Natural killer cell (primary cell): ENCODE measurements around the gene MISP. TPM values are rescaled to one million over a fixed set of nuclear protein-coding genes. Genes with fewer than 3 reads are reported as not detected.
"Not testable (repeated sequence)": the region's sequence is repeated elsewhere in the genome, so short reads cannot be mapped to it uniquely, and the experiment has no call there.

Source experiments
- ATAC-seq, 3 donors: fragments of 150-1000 bp in 2 of 3; fragments of 200-7000 bp in 1 of 3; cut with Tn5 transposase; 1 replicate in 1 of 3; 2 replicates in 2 of 3; pipeline ENCODE4 v1.10.0; 2021; ENCODE audit warnings: mild to moderate bottlenecking in 2 of 3, moderate library complexity in 2 of 3
- DNase-seq, 2 donors: peaks; one replicate each; pipeline versions ENCODE4 v3.0.0 to v3.0.0-alpha.2; 2013 to 2021; ENCODE audit warnings: mixed read lengths in 1 of 2
- H3K27ac ChIP-seq: one replicate; pipeline ENCODE4 v1.5.1; 2013; ENCODE audit warnings: mild to moderate bottlenecking, low read length
- H3K27me3 ChIP-seq: one replicate; pipeline ENCODE4 v1.6.1; 2013; ENCODE audit warnings: low read length; ENCODE audit not compliant: control insufficient read depth, insufficient read depth
- H3K36me3 ChIP-seq: one replicate; pipeline ENCODE4 v1.6.1; 2013; ENCODE audit warnings: low read length; ENCODE audit not compliant: control insufficient read depth, insufficient read depth
- H3K4me1 ChIP-seq: one replicate; pipeline ENCODE4 v1.6.1; 2013; ENCODE audit warnings: low read length; ENCODE audit not compliant: control insufficient read depth, insufficient read depth
- H3K4me3 ChIP-seq: one replicate; pipeline ENCODE4 v1.5.1; 2013; ENCODE audit warnings: low read length
- H3K9me3 ChIP-seq: one replicate; pipeline ENCODE4 v1.6.1; 2013; ENCODE audit warnings: low read length; ENCODE audit not compliant: control insufficient read depth, insufficient read depth
- H3K27ac Mint-ChIP-seq, 2 donors: one replicate each; pipeline ENCODE4 v1.8.0; 2022; ENCODE audit warnings: mild to moderate bottlenecking in 2 of 2, mixed read lengths in 2 of 2, moderate library complexity in 1 of 2
- H3K27me3 Mint-ChIP-seq, 2 donors: one replicate each; pipeline ENCODE4 v1.8.0; 2022; ENCODE audit warnings: low read depth in 2 of 2, mixed read lengths in 2 of 2
- H3K36me3 Mint-ChIP-seq: one replicate; pipeline ENCODE4 v1.8.0; 2022; ENCODE audit warnings: mixed read lengths
- H3K4me1 Mint-ChIP-seq, 2 donors: one replicate each; pipeline ENCODE4 v1.8.0; 2022; ENCODE audit warnings: mixed read lengths in 2 of 2
- H3K4me3 Mint-ChIP-seq: one replicate; pipeline ENCODE4 v1.8.0; 2022; ENCODE audit warnings: mild to moderate bottlenecking, moderate library complexity, mixed read lengths
- H3K9me3 Mint-ChIP-seq, 2 donors: one replicate each; pipeline ENCODE4 v1.8.0; 2022; ENCODE audit warnings: mixed read lengths in 2 of 2
- WGBS: methylation state at CpG from one replicate; pipeline ENCODE4 v1.1.7; 2013; ENCODE audit warnings: missing lambda C conversion rate; ENCODE audit not compliant: insufficient coverage; 5-methylcytosine and 5-hydroxymethylcytosine counted together
- intact Hi-C: fragments of 100-400 bp; cut with micrococcal nuclease; formaldehyde crosslinking; loops from one replicate; pipeline ENCODE4 v1.14.2; 2022
- total RNA-seq, 4 donors: library from RNA; stranded (reverse); fragments of 120-200 nt in 1 of 4; gene quantifications; one replicate each; pipeline versions ENCODE4 v1.2.3 to v1.2.4, GENCODE V29; 2013 to 2022
- TF ChIP-seq, protein P1 (sequence below): fragments of 200-600 bp; IDR thresholded peaks from one replicate; pipeline ENCODE4 v1.8.0; 2022; ENCODE audit warnings: antibody characterized with exemption

MISP gene
- total RNA-seq, 3 donors from 2014 or later (not counting 1 experiment from before 2014, with no cell fraction given), result not detected

DNA sequence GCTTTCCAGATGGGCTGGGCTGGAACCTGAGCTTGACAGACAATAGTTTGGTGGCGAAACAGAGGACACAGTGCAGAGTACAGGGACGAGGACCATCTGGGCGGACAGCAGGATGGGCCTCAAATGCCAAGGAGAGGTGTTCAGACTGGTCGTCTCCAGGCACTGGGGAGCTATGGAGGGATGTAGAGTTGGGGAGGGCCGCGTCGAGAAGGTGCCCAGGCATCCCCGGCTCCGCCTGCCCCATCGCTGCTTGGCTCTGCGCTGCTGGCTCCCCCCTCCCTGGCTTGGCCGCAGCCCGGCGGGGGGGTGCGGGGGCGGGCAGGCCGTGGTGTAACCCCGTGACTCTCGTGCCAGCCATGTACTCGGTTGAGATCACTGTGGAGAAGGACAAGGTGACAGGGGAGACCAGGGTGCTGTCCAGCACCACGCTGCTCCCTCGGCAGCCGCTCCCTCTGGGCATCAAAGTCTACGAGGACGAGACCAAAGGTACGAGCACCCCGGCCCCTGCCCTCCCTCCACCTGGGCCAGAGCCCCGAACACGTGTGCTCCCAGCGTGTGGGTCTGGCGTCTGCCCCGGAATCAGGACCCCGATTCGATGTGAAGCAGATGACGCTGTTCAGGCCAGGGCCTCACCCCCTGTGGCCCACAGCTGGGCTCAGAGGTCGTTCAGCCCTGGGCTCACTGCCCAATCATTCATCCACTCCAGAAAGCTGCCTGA is 10.8 kb upstream of the MISP start:
- no peaks in the 10 kb centered on the region for H3K4me1 ChIP-seq
- Mint-ChIP-seq H3K4me3 (no peak overlapping the region), H3K27ac (no peak overlapping the region), H3K36me3 (no peaks in the 10 kb centered on the region), H3K4me1 (peaks cover 0 to 7% of the 10 kb centered on the region in 2 donors), H3K9me3 (no peaks in the 10 kb centered on the region), H3K27me3 (no peaks in the 10 kb centered on the region)
- intact Hi-C loops, result no loop called here
- 93% methylated on average over 36 of the region's 36 CpGs for whole genome bisulfite sequencing
- H3K9me3 ChIP-seq, result no peaks in the 10 kb centered on the region
- DNase-seq, result no peak
- ATAC-seq, result no peak
- H3K36me3 ChIP-seq, result no peaks in the 10 kb centered on the region
- TF ChIP-seq, protein P1, sequence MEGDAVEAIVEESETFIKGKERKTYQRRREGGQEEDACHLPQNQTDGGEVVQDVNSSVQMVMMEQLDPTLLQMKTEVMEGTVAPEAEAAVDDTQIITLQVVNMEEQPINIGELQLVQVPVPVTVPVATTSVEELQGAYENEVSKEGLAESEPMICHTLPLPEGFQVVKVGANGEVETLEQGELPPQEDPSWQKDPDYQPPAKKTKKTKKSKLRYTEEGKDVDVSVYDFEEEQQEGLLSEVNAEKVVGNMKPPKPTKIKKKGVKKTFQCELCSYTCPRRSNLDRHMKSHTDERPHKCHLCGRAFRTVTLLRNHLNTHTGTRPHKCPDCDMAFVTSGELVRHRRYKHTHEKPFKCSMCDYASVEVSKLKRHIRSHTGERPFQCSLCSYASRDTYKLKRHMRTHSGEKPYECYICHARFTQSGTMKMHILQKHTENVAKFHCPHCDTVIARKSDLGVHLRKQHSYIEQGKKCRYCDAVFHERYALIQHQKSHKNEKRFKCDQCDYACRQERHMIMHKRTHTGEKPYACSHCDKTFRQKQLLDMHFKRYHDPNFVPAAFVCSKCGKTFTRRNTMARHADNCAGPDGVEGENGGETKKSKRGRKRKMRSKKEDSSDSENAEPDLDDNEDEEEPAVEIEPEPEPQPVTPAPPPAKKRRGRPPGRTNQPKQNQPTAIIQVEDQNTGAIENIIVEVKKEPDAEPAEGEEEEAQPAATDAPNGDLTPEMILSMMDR, result no peak
- H3K27me3 ChIP-seq, result no peaks in the 10 kb centered on the region
- no peak overlapping the region for H3K27ac ChIP-seq
- no peak overlapping the region for H3K4me3 ChIP-seq

DNA sequence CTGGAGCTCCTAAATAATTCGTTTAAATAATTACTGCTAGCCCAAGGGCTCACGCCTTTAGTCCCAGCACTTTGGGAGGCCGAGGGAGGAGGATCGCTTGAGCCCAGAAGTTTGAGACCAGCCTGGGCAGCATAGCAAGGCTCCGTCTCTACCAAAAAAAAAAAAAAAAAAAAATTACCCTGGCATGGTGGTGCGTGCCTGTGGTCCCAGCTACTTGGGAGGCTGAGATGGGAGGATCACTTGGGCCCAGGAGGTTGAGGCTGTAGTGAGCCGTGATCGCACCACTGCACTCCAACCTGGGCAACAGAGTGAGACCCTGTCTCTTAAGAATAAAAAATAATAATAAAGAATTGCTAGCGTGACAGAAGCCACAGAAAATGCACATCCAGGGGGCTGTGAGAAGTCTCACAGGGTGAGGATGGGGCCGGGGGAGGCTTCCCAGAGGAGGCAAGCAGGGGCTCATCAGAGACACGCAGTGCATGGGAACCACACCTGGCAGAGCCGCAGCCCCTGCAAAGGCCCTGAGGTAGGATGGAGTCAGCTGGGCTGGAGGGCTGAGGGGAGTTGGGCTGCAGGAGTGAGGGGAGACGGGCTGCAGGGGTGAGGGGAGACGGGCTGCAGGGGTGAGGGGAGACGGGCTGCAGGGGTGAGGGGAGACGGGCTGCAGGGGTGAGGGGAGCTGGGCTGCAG is 10.0 kb upstream of the MISP start:
- H3K27me3 Mint-ChIP-seq, intact Hi-C loops, H3K27ac Mint-ChIP-seq, H3K36me3 ChIP-seq, H3K27me3 ChIP-seq, H3K9me3 ChIP-seq, H3K4me3 ChIP-seq, H3K9me3 Mint-ChIP-seq, H3K4me1 ChIP-seq, H3K36me3 Mint-ChIP-seq, DNase-seq, H3K4me1 Mint-ChIP-seq, H3K27ac ChIP-seq, H3K4me3 Mint-ChIP-seq: not testable (repeated sequence)
- WGBS, result 87% methylated on average over 14 of the region's 16 CpGs
- ATAC-seq, result peak in 1 of 3 donors; percentile 46

DNA sequence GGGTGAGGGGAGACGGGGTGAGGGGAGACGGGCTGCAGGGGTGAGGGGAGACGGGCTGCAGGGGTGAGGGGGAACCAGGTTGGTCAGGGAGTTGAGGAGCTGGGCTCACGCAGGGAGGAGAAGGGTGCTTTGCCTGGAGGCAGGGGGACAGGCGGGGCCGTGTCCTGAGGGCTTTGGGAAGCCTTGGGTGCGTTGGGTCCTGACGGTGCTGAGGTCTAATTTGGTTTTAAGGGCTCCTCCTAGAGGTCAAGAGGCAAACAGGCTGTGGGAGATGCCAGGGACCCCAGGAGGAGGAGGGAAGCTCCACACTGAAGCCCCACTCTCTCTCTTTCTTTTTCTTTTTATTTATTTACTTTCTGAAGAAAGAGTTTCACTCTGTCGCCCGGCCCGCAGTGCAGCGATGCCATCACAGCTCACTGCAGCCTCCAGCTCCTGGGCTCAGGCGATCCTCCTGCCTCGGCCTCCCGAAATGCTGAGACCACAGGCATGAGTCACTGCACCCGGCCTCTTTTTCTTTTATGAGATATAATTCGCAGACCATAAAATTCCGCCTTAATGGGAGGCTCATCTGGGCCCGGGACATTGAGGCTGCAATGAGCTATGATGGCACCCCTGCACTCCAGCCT is 9.3 kb upstream of the MISP start:
- Mint-ChIP-seq H3K4me3 (no peak overlapping the region), H3K36me3 (no peaks in the 10 kb centered on the region), H3K9me3 (no peaks in the 10 kb centered on the region), H3K4me1 (peaks cover 0 to 7% of the 10 kb centered on the region in 2 donors), H3K27ac (no peak overlapping the region), H3K27me3 (no peaks in the 10 kb centered on the region)
- H3K27ac ChIP-seq, result no peak overlapping the region
- no peaks in the 10 kb centered on the region for H3K27me3 ChIP-seq
- DNase-seq (peak in 1 of 2 donors; percentile 39), ATAC-seq (peak in 2 of 3 donors; percentile 34 to 52)
- H3K4me1 ChIP-seq, result no peaks in the 10 kb centered on the region
- no peaks in the 10 kb centered on the region for H3K9me3 ChIP-seq
- WGBS, result 79% methylated on average over 17 of the region's 19 CpGs
- intact Hi-C loops, result no loop called here
- H3K4me3 ChIP-seq, result no peak overlapping the region
- H3K36me3 ChIP-seq, result no peaks in the 10 kb centered on the region
- TF ChIP-seq, protein P1, result no peak

DNA sequence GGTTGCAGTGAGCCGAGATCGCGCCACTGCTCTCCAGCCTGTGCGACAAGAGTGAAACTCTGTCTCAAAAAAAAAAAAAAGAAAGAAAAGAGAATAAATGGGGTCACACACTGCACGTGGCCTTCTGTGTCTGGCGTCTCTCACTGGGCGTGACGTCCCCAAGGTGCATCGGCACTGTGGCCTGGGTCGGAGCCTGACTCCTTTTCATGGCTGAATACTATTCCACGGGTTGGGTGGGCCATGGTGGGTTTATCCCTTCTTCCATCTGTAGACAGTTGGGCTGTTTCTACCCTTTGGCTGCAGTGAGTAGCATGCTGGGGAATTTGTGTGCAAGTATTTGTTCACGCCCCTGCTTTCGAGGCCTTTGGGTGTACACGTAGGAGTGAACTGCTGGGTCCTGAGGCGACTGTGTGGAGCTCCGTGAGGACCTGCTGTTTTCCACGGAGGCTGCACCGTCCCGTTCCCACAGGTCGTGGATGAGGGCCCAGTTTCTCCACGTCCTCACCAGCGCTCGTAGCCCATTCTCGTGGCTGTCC is 8.3 kb upstream of the MISP start:
- ATAC-seq, result no peak
- H3K27ac ChIP-seq, result no peak overlapping the region
- no peaks in the 10 kb centered on the region for H3K36me3 ChIP-seq
- H3K4me1 Mint-ChIP-seq, result peaks cover 0 to 1% of the 10 kb centered on the region in 2 donors
- no peak overlapping the region for H3K4me3 ChIP-seq
- no peaks in the 10 kb centered on the region for H3K36me3 Mint-ChIP-seq
- H3K27ac Mint-ChIP-seq, result no peak overlapping the region
- peaks cover 3% of the 10 kb centered on the region for H3K9me3 ChIP-seq
- intact Hi-C loops, result no loop called here
- no peaks in the 10 kb centered on the region for H3K27me3 Mint-ChIP-seq
- H3K27me3 ChIP-seq, result no peaks in the 10 kb centered on the region
- H3K9me3 Mint-ChIP-seq, result no peaks in the 10 kb centered on the region
- no peak for DNase-seq
- H3K4me3 Mint-ChIP-seq, result no peak overlapping the region
- H3K4me1 ChIP-seq, result no peaks in the 10 kb centered on the region
- 97% methylated on average over 24 of the region's 24 CpGs for WGBS
- TF ChIP-seq, protein P1, result no peak
